Kidney (tissue), 14 donors: ENCODE results near the gene CHD5. TPM values are rescaled to one million over a fixed set of nuclear protein-coding genes. Genes with fewer than 3 reads are reported as not detected.
A peak's percentile ranks its signal among the peaks of the same experiment; 100 is the strongest.

Experiments
- DNase-seq, 5 donors: peaks; one replicate each; pipeline ENCODE4 v3.0.0-alpha.2; 2013 to 2020
- FAIRE-seq: peaks from 2 replicates; lab custom pipeline; 2012; peaks lifted over from hg19 to GRCh38; lab: Jason Lieb, UNC
- H3K27ac ChIP-seq, 2 donors: one replicate each; pipeline ENCODE4 v1.7.0; 2013; ENCODE audit warnings: low read depth in 2 of 2, low read length in 2 of 2, inconsistent platforms in 1 of 2
- H3K27me3 ChIP-seq: one replicate; pipeline ENCODE4 v1.7.1; 2013; ENCODE audit warnings: low read length, inconsistent platforms; ENCODE audit not compliant: control insufficient read depth, insufficient read depth
- H3K36me3 ChIP-seq, 3 donors: one replicate each; pipeline versions ENCODE4 v1.7.0 to v1.7.1; 2013; ENCODE audit warnings: low read length in 3 of 3, control low read depth in 1 of 3, inconsistent platforms in 1 of 3; ENCODE audit not compliant: insufficient read depth in 3 of 3, control insufficient read depth in 2 of 3
- H3K4me1 ChIP-seq, 3 donors: one replicate each; pipeline versions ENCODE4 v1.7.0 to v1.7.1; 2013; ENCODE audit warnings: low read length in 3 of 3, inconsistent platforms in 1 of 3, low read depth in 1 of 3; ENCODE audit not compliant: control insufficient read depth in 2 of 3, insufficient read depth in 2 of 3
- H3K4me3 ChIP-seq, 3 donors: one replicate each; pipeline versions ENCODE4 v1.7.0 to v1.8.1; 2013; ENCODE audit warnings: low read length in 3 of 3, control low read depth in 1 of 3, inconsistent platforms in 1 of 3
- H3K9ac ChIP-seq, 3 donors: one replicate each; pipeline versions ENCODE4 v1.7.0 to v1.7.1; 2013; ENCODE audit warnings: low read length in 3 of 3, control low read depth in 1 of 3, inconsistent platforms in 1 of 3
- H3K9me3 ChIP-seq, 3 donors: one replicate each; pipeline versions ENCODE4 v1.7.0 to v1.7.1; 2013; ENCODE audit warnings: low read length in 3 of 3, control low read depth in 1 of 3, inconsistent platforms in 1 of 3; ENCODE audit not compliant: control insufficient read depth in 2 of 3, insufficient read depth in 1 of 3
- CTCF ChIP-seq: IDR thresholded peaks from 3 replicates; pipeline ENCODE4 v1.5.1; 2012; ENCODE audit warnings: mild to moderate bottlenecking, moderate library complexity, borderline replicate concordance; ENCODE audit not compliant: insufficient read depth; ENCODE audit errors: extremely low read depth
- intact Hi-C: fragments of 100-400 bp; cut with DNase I; formaldehyde crosslinking; loops from one replicate; pipeline ENCODE4 v1.11.1; 2022
- polyA plus RNA-seq: library from polyadenylated mRNA; stranded (reverse); fragments of 350-450 nt; fragmentation: Illumina TruSeq; extraction: RNeasy Lipid Tissue Mini Kit (QIAGEN cat#74804); gene quantifications from one replicate; pipeline ENCODE4 v1.2.3, GENCODE V29; 2014; ENCODE audit warnings: low read depth, low replicate concordance; ENCODE audit not compliant: insufficient read depth
- total RNA-seq: library from RNA; stranded (reverse); fragmentation: NEBNext Ultra II Directional; extraction: Animal tissue kit (Norgen Biotek cat#: 25700); gene quantifications from one replicate; pipeline ENCODE4 v1.2.1, GENCODE V29; 2021
- donor health status: control.
- donor health status: control.
- donor health status: control.
- donor health status: control.
- donor health status: control.
- donor health status: DM: yes; HTN: yes; CAD: no.
- donor health status: Normal renal cell carcinoma (clear cell type).

Gene CHD5
- total and polyA plus RNA-seq, 2 donors from 2014 or later, result 0.54 to 0.85 TPM

GRCh38 chr1:6100861-6101783 is 79.0 kb downstream of the CHD5 start:
- DNase-seq (peak in 1 of 5 donors; percentile 48), FAIRE-seq (no peak)
- Histone ChIP-seq H3K9ac (no peak overlapping the region), H3K27ac (no peak overlapping the region), H3K27me3 (no peaks in the 10 kb centered on the region), H3K9me3 (no peaks in the 10 kb centered on the region), H3K36me3 (no peaks in the 10 kb centered on the region), H3K4me3 (no peak overlapping the region), H3K4me1 (no peaks in the 10 kb centered on the region)
- intact Hi-C loops, result no loop called here
- TF ChIP-seq CTCF, result no peak

GRCh38 chr1:6099787-6100765 is 80.0 kb downstream of the CHD5 start:
- no peaks in the 10 kb centered on the region for H3K27me3 ChIP-seq
- H3K9me3 ChIP-seq, result no peaks in the 10 kb centered on the region
- no peak for TF ChIP-seq CTCF
- H3K4me3 ChIP-seq, result no peak overlapping the region
- FAIRE-seq, result no peak
- no peaks in the 10 kb centered on the region for H3K4me1 ChIP-seq
- intact Hi-C loops, result no loop called here
- DNase-seq, result peak in 1 of 5 donors; percentile 73
- H3K9ac ChIP-seq, result no peak overlapping the region
- no peaks in the 10 kb centered on the region for H3K36me3 ChIP-seq
- H3K27ac ChIP-seq, result no peak overlapping the region

GRCh38 chr1:6099297-6099696 is 80.8 kb downstream of the CHD5 start:
- H3K4me3 ChIP-seq, result no peak overlapping the region
- no peaks in the 10 kb centered on the region for H3K4me1 ChIP-seq
- DNase-seq (peak in 1 of 5 donors; percentile 70), FAIRE-seq (no peak)
- no peak overlapping the region for H3K27ac ChIP-seq
- H3K9me3 ChIP-seq, result no peaks in the 10 kb centered on the region
- no peak for TF ChIP-seq CTCF
- intact Hi-C loops, result no loop called here
- H3K36me3 ChIP-seq, result peaks cover 0 to 3% (median 0%) of the 10 kb centered on the region in 3 donors
- H3K27me3 ChIP-seq, result no peaks in the 10 kb centered on the region
- H3K9ac ChIP-seq, result no peak overlapping the region
